Omental fat pad (tissue), 4 donors: Measurements from ENCODE around the gene BAHD1. TPM values are rescaled to one million over a fixed set of nuclear protein-coding genes. Genes with fewer than 3 reads are reported as not detected.

Experiments used
- ATAC-seq: fragments of 150-250 bp; one replicate; pipeline ENCODE4 v1.9.1; 2016; ENCODE audit warnings: mild to moderate bottlenecking, moderate library complexity; ENCODE audit not compliant: low FRiP score
- DNase-seq: peaks from one replicate; pipeline ENCODE4 v3.0.0-alpha.2; 2019; ENCODE audit warnings: low spot score
- total RNA-seq, 4 donors: library from RNA; depleted of rRNA; stranded (reverse); fragments of >200 nt; gene quantifications; one replicate each; pipeline ENCODE4 v1.1.0, GENCODE V29; 2016
- TF ChIP-seq, protein P1 (sequence below), 3 donors: fragments of 450-650 bp; IDR thresholded peaks; one replicate each; pipeline ENCODE4 v1.5.1; 2016 to 2017; ENCODE audit warnings: antibody characterized with exemption in 3 of 3, mild to moderate bottlenecking in 3 of 3, moderate library complexity in 2 of 3

BAHD1 gene
- total RNA-seq, 4 donors from 2014 or later, result 9.7 to 17.4 (median 11.4) TPM

GRCh38 chr15:40421246-40422157 lies 19.3 kb upstream of the BAHD1 start:
- DNase-seq, result peak; percentile 60
- TF ChIP-seq, protein P1, sequence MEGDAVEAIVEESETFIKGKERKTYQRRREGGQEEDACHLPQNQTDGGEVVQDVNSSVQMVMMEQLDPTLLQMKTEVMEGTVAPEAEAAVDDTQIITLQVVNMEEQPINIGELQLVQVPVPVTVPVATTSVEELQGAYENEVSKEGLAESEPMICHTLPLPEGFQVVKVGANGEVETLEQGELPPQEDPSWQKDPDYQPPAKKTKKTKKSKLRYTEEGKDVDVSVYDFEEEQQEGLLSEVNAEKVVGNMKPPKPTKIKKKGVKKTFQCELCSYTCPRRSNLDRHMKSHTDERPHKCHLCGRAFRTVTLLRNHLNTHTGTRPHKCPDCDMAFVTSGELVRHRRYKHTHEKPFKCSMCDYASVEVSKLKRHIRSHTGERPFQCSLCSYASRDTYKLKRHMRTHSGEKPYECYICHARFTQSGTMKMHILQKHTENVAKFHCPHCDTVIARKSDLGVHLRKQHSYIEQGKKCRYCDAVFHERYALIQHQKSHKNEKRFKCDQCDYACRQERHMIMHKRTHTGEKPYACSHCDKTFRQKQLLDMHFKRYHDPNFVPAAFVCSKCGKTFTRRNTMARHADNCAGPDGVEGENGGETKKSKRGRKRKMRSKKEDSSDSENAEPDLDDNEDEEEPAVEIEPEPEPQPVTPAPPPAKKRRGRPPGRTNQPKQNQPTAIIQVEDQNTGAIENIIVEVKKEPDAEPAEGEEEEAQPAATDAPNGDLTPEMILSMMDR (IDR thresholded peaks at IDR 0.05), result peak in 1 of 3 donors; percentile 97
- ATAC-seq, result peak; percentile 91

- DNase-seq (no peak), ATAC-seq (no peak)
- TF ChIP-seq, protein P1 (IDR thresholded peaks at IDR 0.05), result no peak
Observed at GRCh38 chr15:40424483-40425115, 16.2 kb upstream of the BAHD1 start.

DNA sequence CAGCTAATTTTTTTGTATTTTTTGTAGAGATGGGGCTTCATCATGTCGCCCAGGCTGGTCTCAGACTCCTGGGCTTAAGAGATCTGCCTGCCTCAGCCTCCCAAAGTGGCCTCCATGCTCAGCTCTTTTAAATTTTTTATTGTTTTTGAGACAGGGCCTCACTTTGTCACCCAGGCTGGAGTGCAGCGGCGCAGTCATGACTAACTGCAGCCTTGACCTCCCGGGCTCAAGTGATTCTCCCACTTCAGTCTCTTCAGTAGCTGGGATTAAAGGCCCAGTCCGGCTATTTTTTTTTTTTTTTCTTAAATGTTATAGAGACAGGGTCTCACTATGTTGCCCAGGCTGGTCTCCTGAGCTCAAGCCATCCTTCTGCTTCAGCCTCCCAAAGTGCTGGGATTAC lies 15.1 kb upstream of the BAHD1 start:
- TF ChIP-seq, protein P1 (IDR thresholded peaks at IDR 0.05), result no peak
- no peak for DNase-seq
- ATAC-seq, result no peak

DNA sequence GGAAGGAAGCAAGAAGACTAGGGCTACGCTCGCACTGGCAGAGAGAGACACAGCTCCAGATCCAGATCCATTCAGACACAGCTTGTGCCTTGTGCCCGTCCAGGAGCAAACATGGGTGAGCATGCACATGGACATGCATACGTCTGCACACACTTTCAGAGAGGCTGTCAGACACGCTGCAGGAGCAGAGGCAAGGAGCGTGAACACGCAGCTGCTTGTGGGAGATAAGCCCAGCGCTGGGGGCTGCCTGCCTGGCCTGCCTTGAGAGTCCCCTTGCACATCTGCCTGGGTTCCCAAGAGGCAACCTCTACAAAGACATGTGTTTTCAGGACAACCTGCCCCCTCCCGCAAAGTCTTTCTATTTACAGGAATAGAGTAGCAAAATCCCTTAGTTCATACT lies 13.6 kb upstream of the BAHD1 start:
- DNase-seq (no peak), ATAC-seq (no peak)
- TF ChIP-seq, protein P1 (IDR thresholded peaks at IDR 0.05), result no peak

GRCh38 chr15:40428185-40428584 lies 12.6 kb upstream of the BAHD1 start:
- DNase-seq (no peak), ATAC-seq (no peak)
- TF ChIP-seq, protein P1 (IDR thresholded peaks at IDR 0.05), result no peak

DNA sequence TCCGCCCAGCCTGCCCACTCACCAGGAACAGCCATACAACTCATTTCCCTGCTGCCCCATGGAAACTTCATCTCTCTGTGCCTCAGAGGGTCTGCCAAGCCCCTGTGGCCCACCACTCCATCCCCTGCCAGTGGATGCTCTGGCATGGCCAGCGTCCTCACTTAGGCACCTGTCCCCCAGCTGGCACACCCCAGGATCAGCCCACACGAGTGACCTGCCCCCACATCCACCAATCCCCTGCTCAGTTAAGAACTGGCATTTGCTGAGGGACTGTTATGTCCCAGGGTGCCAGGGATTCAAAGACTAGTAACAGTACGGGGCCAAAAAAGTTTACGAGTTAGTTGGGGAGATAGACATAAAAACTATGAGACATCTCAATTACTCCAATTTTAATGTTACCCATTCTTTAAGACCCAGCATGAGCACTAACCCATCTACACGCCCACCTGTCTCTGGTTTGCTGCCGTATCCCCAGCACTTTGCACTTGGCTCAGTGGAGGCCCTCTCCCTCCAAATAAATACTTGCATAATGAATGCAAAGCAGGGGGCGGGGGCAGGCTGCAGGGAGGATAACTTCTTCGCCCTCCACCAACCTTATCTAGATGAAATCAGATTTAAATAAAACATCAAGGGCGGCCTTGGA lies 11.6 kb upstream of the BAHD1 start:
- TF ChIP-seq, protein P1 (IDR thresholded peaks at IDR 0.05), result no peak
- ATAC-seq (no peak), DNase-seq (no peak)
